GM18505 (cell line): Measurements from ENCODE around the gene ACOXL.
"Not testable (repeated sequence)": the region's sequence is repeated elsewhere in the genome, so short reads cannot be mapped to it uniquely, and the experiment has no call there.

Experiments
- ATAC-seq: cut with Tn5 transposase; IDR thresholded peaks from one replicate; pipeline ENCODE4 v1.9.1; 2021; ENCODE audit not compliant: unreplicated experiment
- POLR2A ChIP-seq: IDR thresholded peaks from 4 replicates; pipeline ENCODE4 v1.6.1; 2011; ENCODE audit warnings: borderline replicate concordance; ENCODE audit not compliant: insufficient read depth, insufficient read length; ENCODE audit errors: extremely low read depth

Gene ACOXL

DNA sequence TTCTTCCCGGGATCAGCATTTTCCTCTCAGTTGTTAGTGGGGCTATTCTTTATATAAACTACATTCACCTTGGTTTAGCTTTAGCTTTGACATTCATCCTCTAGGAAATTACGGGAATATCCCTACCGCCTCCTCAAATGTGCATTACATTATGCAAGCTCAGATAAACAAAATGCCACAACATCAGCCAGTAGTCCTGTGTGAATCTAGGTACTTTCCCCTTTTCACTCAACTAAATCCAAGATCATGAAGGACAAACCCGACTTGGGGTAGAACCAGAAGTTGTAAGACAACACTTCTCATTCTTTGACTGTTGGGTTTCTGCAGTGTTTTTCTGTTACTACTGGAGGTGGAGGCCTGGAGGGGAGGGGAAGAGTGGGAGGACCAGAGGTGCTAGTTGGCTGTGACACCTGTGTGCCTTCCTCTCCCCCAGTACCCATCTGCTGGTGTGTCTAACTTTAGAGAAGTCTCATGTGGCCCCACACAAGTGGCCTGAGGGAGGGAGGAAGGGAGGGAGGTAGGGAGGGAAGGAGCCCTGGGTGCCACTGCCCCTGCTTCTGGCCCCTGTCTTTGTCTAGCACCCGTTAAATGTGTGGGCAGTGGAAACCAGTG lies 303.6 kb downstream of the ACOXL start:
- ATAC-seq, result no peak
- no peak for TF ChIP-seq POLR2A

DNA sequence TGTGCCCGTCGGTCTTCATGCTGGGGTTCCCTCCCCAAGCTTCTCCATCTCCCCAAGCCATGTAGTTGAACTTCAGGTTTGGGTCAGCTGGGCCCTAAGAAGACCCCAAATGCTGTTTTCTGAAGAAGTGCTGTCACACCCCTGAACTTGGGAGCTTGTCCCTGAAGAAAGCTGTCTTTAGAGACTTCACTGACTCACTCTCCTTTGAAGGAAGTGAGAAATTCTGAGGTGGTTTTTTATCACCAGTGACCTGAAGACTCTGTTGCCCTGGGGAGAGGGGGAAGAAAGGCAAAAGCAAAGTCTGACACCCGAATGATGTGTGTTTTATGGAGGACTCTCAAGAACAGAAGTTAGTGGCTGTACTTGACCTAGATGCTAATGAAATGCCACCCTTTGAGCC lies 304.8 kb downstream of the ACOXL start:
- no peak for TF ChIP-seq POLR2A
- ATAC-seq, result no peak

DNA sequence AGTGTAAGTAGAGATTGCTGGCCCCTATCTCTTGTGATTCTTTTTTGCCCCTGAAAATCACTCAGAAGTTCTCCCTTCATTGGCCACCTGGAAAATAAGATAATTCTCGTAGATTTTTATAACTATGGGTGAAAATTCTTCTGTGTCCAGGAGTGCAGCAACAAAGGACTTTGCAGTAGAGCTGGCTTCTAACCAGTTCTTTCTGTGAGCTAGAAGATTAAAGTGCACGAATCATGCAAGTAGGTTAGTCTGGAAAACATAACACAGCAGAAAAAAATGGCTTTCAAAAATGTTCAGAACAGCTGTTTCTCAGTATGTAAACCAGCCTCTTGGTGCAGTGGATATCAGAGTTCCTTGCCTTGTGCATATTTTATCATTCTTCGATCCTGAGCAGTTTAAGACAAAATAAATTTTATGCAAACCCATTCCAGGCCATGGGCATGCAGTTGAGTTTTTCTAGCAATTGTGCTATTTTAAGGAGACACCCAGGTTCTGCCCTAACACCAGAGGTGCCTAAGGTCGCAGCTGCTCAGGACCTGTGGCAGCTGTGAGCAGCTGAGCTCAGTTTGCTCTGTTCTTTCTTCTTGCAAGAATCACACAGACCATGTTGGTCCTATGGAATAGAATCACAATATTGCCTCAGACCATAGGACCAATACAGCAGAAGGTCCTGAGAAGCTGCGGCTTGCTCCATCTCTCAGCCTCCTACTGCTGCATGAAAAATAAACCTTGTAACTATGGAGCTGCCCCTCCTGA lies 307.4 kb downstream of the ACOXL start:
- no peak for TF ChIP-seq POLR2A
- no peak for ATAC-seq

DNA sequence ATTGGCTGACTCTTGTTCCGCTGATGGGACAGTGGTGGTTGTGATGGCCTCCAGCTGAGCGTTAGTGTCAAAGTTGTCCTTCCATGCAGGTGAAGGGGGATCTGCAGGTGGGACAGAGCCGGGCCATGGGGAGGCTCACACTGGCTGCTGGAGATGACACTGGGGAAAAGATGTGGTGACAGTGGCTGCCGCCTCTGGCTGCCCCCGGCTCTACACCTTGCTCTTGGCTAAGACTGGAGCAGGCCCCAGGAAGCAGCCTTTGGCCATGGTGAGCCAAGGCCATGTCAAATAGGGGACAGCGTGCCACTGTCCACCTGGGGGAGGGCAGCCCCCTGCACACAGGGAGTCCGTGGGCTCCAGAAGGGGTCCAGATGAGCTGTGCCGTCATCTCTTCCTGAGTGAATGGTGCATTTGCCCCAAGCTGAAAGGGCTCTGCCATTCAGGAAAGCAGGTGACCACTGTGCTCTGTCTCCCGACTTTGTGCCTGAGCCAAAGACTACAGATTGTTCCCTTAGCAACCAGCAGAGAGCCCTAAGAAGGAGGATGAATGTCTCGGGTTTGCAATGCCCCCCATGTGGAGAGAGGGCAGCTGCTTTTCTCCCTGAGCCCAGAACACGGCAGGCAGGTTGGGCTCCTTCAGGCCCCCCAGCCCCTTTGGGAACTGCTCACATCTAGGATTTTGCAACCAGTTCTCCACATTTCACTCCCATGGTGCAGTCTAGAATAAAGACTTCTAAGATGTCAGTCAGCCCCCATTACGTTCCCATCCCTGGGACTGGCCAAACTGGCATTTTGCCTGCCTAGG lies 309.2 kb downstream of the ACOXL start:
- ATAC-seq, result no peak

DNA sequence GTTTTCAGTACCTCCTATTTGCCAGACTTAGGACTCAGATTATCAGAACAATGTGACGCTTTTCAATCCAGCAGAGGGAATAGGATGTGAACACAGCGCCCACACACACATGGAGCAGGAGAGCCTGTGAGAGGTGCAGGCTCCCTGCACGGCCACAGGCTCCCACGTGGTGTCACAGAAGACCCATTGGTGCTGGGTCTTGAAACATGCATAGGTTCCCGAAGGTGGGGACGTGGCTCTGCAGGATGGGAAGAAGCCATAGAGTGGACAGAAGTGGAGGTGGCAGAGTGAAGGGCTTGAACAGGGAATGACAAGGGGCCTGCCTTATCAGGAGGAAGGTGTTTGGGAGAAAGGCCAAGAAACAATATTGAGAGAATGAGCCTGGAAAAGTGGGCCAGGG lies 309.9 kb downstream of the ACOXL start:
- ATAC-seq, result no peak
- no peak for TF ChIP-seq POLR2A

More for the DNA sequence above, 309.2 kb downstream of the ACOXL start:
- TF ChIP-seq POLR2A, result no peak

DNA sequence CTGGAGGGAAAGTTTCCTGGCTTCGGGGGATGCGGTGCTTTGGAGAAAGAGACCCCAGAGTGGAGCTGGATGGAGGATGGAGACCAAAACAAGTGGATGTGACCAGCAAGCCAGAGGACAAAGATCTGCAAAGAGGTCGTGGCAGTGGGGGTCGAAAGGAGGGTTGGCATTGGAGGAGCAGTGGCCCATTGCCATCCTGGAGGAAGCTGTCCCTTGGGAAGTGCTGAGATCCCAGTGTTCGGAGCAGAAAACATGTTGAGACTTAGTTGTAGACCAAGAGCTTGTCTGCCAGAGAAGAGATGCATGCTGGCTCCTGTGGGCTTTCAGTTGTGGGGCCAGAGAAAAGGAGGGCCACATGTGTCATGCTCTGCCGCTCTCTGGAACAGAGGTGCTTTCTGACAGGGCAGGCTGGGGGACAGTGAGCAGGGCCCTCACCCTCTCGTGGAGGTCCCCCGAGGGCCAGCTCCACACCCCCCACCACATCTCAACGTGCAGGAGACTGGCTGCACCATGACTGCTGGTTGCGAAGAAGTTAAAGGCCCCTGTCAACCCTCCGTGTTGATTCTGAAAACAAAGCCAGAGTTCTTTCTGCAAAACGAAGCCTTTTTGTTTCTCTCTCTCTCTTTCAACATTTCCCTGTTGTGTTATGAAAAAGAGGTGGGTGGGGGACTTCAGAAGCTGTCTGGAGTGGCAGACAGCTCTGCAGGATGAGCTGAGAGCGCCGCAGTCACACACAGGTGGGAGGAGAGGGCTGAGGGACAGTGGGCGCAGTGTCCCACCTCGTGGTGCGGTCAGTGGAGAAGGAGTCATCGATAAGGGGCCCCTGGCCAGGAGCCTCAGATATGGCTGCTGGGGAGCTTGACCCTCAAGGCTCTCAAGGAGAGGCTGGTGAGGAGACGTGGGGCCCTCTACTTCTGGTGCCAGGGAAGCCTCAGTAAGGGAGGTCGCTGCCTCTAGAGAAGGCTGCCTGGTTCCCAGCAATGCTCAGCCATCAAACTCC lies 310.7 kb downstream of the ACOXL start:
- no peak for TF ChIP-seq POLR2A
- ATAC-seq, result no peak

DNA sequence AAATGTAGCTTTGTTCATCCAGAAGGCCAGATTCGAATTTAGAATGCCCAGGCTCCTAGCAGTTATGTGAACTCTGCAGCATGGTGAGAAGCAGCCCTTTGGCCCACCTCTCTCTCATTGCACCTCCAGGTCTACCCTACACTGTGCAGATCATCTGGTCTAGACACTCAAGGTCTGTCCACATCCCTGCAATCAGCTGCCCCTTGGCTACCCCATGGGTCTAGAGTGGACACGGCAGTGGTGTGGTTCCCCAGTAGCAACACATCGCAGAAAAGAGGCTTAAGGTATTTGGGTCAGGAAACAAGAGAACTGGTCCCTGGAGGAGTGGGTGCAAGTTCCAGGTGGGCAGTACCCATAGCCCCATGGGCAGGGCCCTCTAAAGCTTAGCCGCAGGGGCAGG lies 311.7 kb downstream of the ACOXL start:
- no peak for ATAC-seq
- no peak for TF ChIP-seq POLR2A

DNA sequence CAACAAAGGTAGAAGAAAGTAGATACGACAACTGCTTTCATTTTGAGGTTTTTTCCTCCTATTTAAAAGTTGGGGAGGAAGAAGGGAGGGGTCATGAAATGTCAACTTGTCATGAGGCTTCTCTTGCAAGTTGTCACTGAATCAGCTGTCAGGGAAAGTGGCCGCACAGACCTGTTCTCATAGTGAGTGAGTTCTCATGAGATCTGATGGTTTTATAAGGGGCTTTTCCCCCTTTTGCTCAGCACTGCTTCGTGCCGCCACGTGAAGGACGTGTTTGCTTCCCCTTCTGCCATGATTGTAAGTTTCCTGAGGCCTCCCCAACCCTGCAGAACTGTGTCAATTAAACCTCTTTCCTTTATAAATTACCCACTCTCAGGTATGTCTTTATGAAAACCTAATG lies 312.9 kb downstream of the ACOXL start:
- not testable (repeated sequence) for ATAC-seq

DNA sequence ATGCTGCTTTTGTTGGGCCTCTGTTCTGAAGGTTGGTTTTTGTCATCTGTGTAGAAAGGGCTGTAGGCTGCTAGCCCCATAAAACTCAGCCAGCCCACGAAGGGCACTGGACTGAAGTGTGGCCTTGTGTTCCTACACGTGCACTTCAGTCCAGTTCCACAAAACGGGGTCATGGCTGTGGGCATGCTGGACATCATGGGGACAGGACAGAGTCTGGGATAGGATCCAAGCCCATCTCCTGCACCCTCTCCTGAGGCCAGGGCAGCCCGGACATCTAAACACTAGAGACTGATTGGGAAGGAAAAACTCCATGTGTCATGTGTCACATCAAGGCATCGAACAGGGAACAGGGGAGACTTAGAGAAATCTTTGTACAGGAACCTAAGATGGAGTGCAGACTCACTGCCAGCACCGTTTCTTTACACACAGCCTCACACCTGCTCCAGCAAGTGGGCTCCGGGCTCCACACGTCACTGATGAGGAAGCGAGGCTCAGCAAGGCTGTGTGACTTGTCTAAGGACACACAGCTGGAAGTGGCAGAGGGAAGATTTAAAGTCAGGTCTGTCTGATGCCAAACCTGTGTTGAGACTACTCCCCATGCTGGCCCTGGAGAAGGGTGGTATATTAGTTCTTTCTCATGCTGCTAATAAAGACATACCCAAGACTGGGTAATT lies 313.5 kb downstream of the ACOXL start:
- ATAC-seq, result no peak
- no peak for TF ChIP-seq POLR2A

DNA sequence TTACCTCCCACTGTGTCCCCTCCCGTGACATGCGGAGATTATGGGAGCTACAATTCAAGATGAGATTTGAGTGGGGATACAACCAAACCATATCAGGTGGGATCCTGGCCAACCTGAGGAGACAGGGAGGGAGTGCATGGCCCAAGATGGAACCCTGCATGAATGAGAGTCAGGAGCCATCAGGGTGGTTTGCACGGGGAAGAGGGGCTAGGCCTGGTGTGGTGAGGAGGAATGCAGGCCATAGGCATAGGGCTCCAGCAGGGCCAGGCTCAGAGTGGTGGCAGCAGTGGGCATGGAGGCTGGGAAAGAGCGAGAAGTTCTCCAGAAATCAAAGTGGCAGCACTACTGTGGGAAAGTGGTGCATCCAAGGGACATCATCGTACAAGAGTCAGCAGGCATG lies 314.3 kb downstream of the ACOXL start:
- ATAC-seq, result no peak
- TF ChIP-seq POLR2A, result no peak

DNA sequence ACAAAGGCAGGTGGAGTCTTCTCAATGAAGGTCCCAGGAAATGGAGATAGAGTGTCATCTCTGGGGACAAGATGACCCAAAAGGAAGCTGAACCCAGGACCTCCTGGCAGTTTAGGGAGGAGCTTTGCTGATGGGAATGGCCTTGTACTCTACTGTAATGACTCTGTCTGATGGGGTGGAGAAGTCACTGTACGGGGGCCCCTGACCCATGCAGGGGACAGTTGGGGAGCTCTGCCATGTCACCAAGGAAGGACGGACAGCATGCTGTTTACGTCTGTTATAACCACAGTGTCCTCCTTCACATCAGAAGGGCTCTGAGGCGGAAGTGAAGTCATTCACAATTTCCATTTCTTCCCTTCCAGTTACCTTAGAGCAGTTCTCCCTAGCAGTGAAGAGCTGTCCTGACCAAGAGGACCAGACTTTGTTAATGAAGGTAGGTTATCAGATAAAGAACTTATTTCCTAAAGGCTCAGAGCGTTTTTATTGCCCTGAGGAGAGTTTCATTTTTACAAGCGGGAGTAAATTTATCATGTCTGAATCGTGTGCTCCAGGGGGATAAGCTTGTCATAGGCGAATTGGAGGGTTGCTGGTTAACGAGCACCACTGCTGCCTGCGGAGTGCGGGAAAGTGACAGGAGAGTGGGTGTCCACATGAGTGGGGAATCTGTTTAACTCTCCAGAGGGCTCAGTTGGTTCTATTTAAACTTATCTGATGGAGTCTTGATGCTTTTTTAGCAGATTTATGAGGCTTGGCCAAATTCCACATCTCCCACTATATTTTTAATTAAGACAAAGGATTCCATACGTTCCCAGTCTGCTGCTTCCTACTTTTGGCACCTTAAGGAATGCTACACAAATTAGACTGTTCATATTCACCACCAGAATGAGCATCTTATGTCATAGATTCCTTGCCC lies 316.7 kb downstream of the ACOXL start:
- ATAC-seq, result no peak
- TF ChIP-seq POLR2A, result no peak

DNA sequence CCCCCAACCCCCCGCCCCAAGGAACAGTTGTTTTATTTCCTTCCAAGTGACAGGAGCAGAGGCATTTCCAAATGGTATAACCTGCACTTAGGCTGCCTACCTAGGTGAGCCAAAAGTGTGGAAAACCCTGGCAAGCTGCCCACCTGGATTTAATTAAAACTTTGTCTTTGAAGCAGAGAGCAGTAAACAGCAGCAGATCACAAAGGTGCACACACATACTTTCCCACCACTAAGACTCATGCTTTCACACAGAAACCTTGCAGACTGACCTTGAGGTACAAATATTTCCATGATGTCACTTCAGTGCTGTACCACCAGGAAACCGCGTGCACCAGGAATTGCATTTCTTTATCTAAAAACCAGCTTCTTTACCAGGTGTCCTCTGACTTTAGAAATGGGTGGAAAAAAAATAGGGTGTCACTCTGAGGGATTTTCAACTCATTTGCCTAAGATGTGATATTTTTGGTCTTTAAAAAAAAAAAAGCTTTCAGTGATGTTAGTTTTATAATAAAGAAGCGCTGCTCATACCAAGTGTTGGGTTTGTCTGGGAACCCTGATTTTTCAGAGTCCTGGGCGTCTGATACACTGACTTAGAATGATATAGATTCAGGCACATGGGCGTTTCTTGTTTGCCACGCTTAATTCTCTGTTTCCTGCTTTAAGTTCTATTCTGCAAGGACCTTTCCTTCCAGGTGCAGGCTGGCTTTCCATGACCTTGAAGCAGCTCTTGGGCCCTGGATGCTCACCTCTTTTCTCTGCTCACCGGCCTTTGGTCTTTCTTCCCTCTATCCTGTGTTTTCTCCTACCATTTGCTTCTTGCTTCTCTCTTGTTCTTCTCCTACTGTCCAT lies 317.6 kb downstream of the ACOXL start:
- ATAC-seq, result no peak
- no peak for TF ChIP-seq POLR2A
